ENCODE results near the gene NTM. TPM values are rescaled to one million over a fixed set of nuclear protein-coding genes. Genes with fewer than 3 reads are reported as not detected.

The NTM gene
- total RNA-seq, 1 experiment from 2014 or later = 9.9 TPM

- H3K9ac ChIP-seq (ENCODE audit: extremely low read depth, insufficient read length, low read length) = no peak overlapping the region
- no peak overlapping the region for H4K91ac ChIP-seq (ENCODE audit: insufficient read length, low read depth, low read length)
- H3T11ph ChIP-seq (ENCODE audit: low read length) = no peak overlapping the region
- no peaks in the 10 kb centered on the region for H3K79me1 ChIP-seq (ENCODE audit: insufficient read depth, low read depth, low read length, poor library complexity, severe bottlenecking)
- no peak overlapping the region for H2BK12ac ChIP-seq (ENCODE audit: insufficient read length, low read depth, low read length)
- no peaks in the 10 kb centered on the region for H3K27me3 ChIP-seq (ENCODE audit: insufficient read depth, low read length)
- H3K9me3 ChIP-seq (ENCODE audit: control insufficient read depth, low read depth, low read length) = no peaks in the 10 kb centered on the region
- no peak overlapping the region for H3K56ac ChIP-seq (ENCODE audit: insufficient read length, low read depth, low read length)
- H4K8ac ChIP-seq (replicated peaks; ENCODE audit: insufficient read length, low read depth, low read length) = no peak overlapping the region
- Mint-ChIP-seq H3K9me3 (no peaks in the 10 kb centered on the region; a peak in 1 of 5 replicates), H3K27me3 (ENCODE audit: low read depth) (no peaks in the 10 kb centered on the region), H3K4me3 (no peak overlapping the region), H3K27ac (no peak overlapping the region; a peak in 1 of 7 replicates), H3K4me1 (peaks cover 44 to 45% of the 10 kb centered on the region in 2 experiments), H3K36me3 (ENCODE audit: insufficient read depth in 1 of 3, low read depth in 3 of 3) (0 out of 7 replicates have a peak, but pooled peaks cover 0 to 2% (median 0%) of the 10 kb centered on the region in 3 experiments)
- no peak overlapping the region for H2BK20ac ChIP-seq (ENCODE audit: low read depth, low read length, poor library complexity, severe bottlenecking)
- no peak for TF ChIP-seq CTCF (conservative IDR thresholded peaks at IDR 0.05)
- H3K79me2 ChIP-seq (ENCODE audit: insufficient read depth, low read length) = no peaks in the 10 kb centered on the region
- no peak overlapping the region for H2BK15ac ChIP-seq (ENCODE audit: low read depth, low read length)
- H3K23me2 ChIP-seq (ENCODE audit: insufficient read length, low read depth, low read length, poor library complexity, severe bottlenecking) = no peaks in the 10 kb centered on the region
- H3K27ac ChIP-seq (ENCODE audit: insufficient read length, low read depth, low read length) = no peak overlapping the region
- H3K14ac ChIP-seq (ENCODE audit: insufficient read depth, low read length) = no peak overlapping the region
- H3K4ac ChIP-seq (ENCODE audit: low read depth, low read length) = no peak overlapping the region
- H3K23ac ChIP-seq (ENCODE audit: insufficient read length, low read depth, low read length) = no peak overlapping the region
- H2AFZ ChIP-seq (ENCODE audit: low read length) = no peak overlapping the region
- H3K4me1 ChIP-seq (ENCODE audit: insufficient read depth, low read length) = peaks cover 7% of the 10 kb centered on the region
- no peak overlapping the region for H3K18ac ChIP-seq (ENCODE audit: insufficient read length, low read depth, low read length)
- H2BK120ac ChIP-seq (ENCODE audit: low read depth, low read length, poor library complexity, severe bottlenecking) = no peak overlapping the region
- DNase-seq = no peak
- H2BK5ac ChIP-seq (ENCODE audit: insufficient read length, low read length) = no peak overlapping the region
- no CpG with 5 or more reads among the region's 5 CpGs for WGBS (ENCODE audit: extremely low coverage, insufficient read length, low lambda C conversion rate)
- H4K20me1 ChIP-seq (ENCODE audit: control insufficient read depth, insufficient read depth, insufficient read length) = no peaks in the 10 kb centered on the region
- no peak overlapping the region for H2AK5ac ChIP-seq (ENCODE audit: insufficient read length, low read length)
- H4K5ac ChIP-seq (ENCODE audit: insufficient read length, low read depth, low read length) = no peak overlapping the region
- H3K4me2 ChIP-seq (ENCODE audit: insufficient read depth, insufficient read length, low read length) = no peak overlapping the region
These were observed 605.2 kb downstream of the NTM start for GRCh38 chr11:131975619-131976018.
